HepG2 (cell line): ENCODE measurements around the gene SPINK9. TPM values are rescaled to one million over a fixed set of nuclear protein-coding genes. Genes with fewer than 3 reads are reported as not detected.

ENCODE experiments used
- AGO1 ChIP-seq: fragments of 200-400 bp; formaldehyde crosslinking; IDR thresholded peaks from 2 replicates; pipeline ENCODE4 v1.6.1; 2017; ENCODE audit warnings: mild to moderate bottlenecking, low read depth, low read length, moderate library complexity; ENCODE audit not compliant: poor library complexity, severe bottlenecking
- ATF7 ChIP-seq, 2 experiments: fragments of 450-650 bp in 1 of 2; sonication (generic) in 1 of 2; formaldehyde crosslinking in 1 of 2; IDR thresholded peaks; 2 replicates each; pipeline versions ENCODE4 v1.4.0 to v1.6.1; 2016 to 2020; ENCODE audit warnings: antibody characterized with exemption in 1 of 2, mild to moderate bottlenecking in 1 of 2, missing genetic modification reagents in 1 of 2
- CREBL2 ChIP-seq: sonication (generic); formaldehyde crosslinking; IDR thresholded peaks from 2 replicates; pipeline ENCODE4 v1.8.1; 2023; ENCODE audit warnings: missing genetic modification reagents, mild to moderate bottlenecking, borderline replicate concordance
- DMTF1 ChIP-seq: sonication (generic); formaldehyde crosslinking; IDR thresholded peaks from 2 replicates; pipeline ENCODE4 v1.4.0; 2020; ENCODE audit warnings: mild to moderate bottlenecking, missing genetic modification reagents
- EEA1 ChIP-seq: sonication (generic); formaldehyde crosslinking; IDR thresholded peaks from 2 replicates; pipeline ENCODE4 v1.5.1; 2020; ENCODE audit warnings: mild to moderate bottlenecking, missing genetic modification reagents, borderline replicate concordance
- EP300 ChIP-seq, 3 experiments: sonication (generic) in 1 of 3; formaldehyde crosslinking in 1 of 3; IDR thresholded peaks; 2 replicates each; pipeline versions ENCODE4 v1.5.1 to v1.6.1; 2011 to 2020; ENCODE audit warnings: low read depth in 2 of 3, low read length in 2 of 3, borderline replicate concordance in 1 of 3, improper control_type of control experiment in 1 of 3, mild to moderate bottlenecking in 1 of 3, missing genetic modification reagents in 1 of 3, moderate library complexity in 1 of 3
- MAZ ChIP-seq, 2 experiments: sonication (generic) in 1 of 2; formaldehyde crosslinking in 1 of 2; IDR thresholded peaks; 2 replicates each; pipeline versions ENCODE4 v1.5.0 to v1.6.1; 2012 to 2020; ENCODE audit warnings: low read depth in 2 of 2, mild to moderate bottlenecking in 2 of 2, borderline replicate concordance in 1 of 2, improper control_type of control experiment in 1 of 2, low read length in 1 of 2, missing genetic modification reagents in 1 of 2, moderate library complexity in 1 of 2
- TBX2 ChIP-seq: sonication (generic); formaldehyde crosslinking; IDR thresholded peaks from 2 replicates; pipeline ENCODE4 v1.5.0; 2020; ENCODE audit warnings: missing genetic modification reagents, mild to moderate bottlenecking, borderline replicate concordance
- ZFP36L1 ChIP-seq: sonication (generic); formaldehyde crosslinking; IDR thresholded peaks from 2 replicates; pipeline ENCODE4 v1.8.0; 2022; ENCODE audit warnings: mild to moderate bottlenecking, missing genetic modification reagents, moderate library complexity
- ZNF274 ChIP-seq: sonication (generic); formaldehyde crosslinking; IDR thresholded peaks from 2 replicates; pipeline ENCODE4 v1.5.1; 2020; ENCODE audit warnings: mild to moderate bottlenecking, missing genetic modification reagents
- ZNF280D ChIP-seq: sonication (generic); formaldehyde crosslinking; IDR thresholded peaks from 2 replicates; pipeline ENCODE4 v1.5.1; 2020; ENCODE audit warnings: mild to moderate bottlenecking, missing genetic modification reagents
- ZNF329 ChIP-seq: sonication (generic); formaldehyde crosslinking; IDR thresholded peaks from 2 replicates; pipeline ENCODE4 v1.9.0; 2021; ENCODE audit warnings: low read depth, mild to moderate bottlenecking, missing genetic modification reagents
- ZNF33B ChIP-seq: sonication (generic); formaldehyde crosslinking; IDR thresholded peaks from 2 replicates; pipeline ENCODE4 v1.5.1; 2020; ENCODE audit warnings: mild to moderate bottlenecking, missing genetic modification reagents
- ZNF562 ChIP-seq: sonication (generic); formaldehyde crosslinking; IDR thresholded peaks from 2 replicates; pipeline ENCODE4 v1.8.0; 2022; ENCODE audit warnings: missing genetic modification reagents, borderline replicate concordance
- ZNF841 ChIP-seq: sonication (generic); formaldehyde crosslinking; IDR thresholded peaks from 2 replicates; pipeline ENCODE4 v1.8.1; 2023; ENCODE audit warnings: missing genetic modification reagents, borderline replicate concordance
- ZNF878 ChIP-seq: sonication (generic); formaldehyde crosslinking; IDR thresholded peaks from 2 replicates; pipeline ENCODE4 v1.8.1; 2023; ENCODE audit warnings: mild to moderate bottlenecking, missing genetic modification reagents, moderate library complexity
- polyA plus RNA-seq, 8 experiments: library from polyadenylated mRNA; depleted of rRNA in 3 of 8; stranded (reverse) in 7 of 8; unstranded in 1 of 8; fragments of >200 nt; fragmentation: Illumina TruSeq in 4 of 8; extraction: Trizol in 4 of 8; gene quantifications; 2 replicates each; pipeline versions ENCODE4 v1.2.1 to v1.2.3, GENCODE V29; 2011 to 2016; ENCODE audit warnings: low read depth in 4 of 8, missing spikeins in 1 of 8, mixed read lengths in 1 of 8; ENCODE audit not compliant: insufficient read depth in 1 of 8
- total RNA-seq, 5 experiments: library from RNA; depleted of rRNA; stranded (reverse); fragments of >200 nt; fragmentation: Illumina TruSeq; extraction: Trizol; gene quantifications; 2 replicates each; pipeline ENCODE4 v1.2.3, GENCODE V29; 2016; ENCODE audit warnings: low read depth in 1 of 5
- TF ChIP-seq, protein P1 (sequence below): IDR thresholded peaks from 2 replicates; pipeline ENCODE4 v1.6.1; 2018; ENCODE audit warnings: missing genetic modification reagents

Gene SPINK9
- total and polyA plus RNA-seq, 2 of the 13 experiments (the other 11 are each of a cell fraction or from before 2014, with no cell fraction given): not detected

DNA sequence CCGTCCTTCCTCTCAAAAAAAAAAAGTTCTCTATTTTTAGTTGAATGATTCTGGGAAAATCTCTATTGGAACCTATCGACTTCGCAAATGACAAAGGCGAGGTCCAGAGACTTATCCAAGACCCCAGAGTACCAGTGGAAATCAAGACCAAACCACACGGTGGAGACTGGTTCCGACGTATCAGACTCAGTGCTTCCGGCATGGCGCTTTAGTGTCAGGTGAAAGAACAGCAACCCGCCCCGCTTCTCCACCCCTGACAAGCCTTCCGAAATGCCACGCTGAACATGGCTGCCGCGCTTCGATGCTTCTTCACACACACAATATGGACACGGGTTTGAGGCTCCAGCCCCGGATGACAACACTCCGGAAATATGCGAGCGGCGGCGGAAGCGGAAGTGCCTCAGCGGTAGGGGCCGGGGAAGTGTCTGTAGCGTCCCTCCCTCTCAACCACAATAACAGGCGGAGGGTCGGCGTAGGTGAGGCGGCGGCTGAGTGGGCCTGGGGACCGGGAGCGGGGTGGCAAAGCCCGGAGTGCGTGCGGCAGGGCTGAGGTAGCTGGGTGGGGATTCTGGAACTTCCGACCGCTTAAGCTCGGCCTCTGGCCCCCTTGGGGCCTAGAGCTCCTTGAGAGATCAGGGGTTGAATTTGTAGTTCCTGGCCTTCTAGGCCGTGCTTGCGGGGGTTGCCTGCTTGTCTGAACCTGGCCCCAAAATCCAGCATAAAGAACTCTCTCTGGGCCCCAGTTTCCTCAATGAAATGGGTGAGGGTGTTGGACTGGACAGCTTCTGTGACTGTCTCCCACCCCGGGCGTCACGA, 48.4 kb downstream of the SPINK9 start, which contains the start of gene FBXO38 (continued):
- TF ChIP-seq, protein P1, sequence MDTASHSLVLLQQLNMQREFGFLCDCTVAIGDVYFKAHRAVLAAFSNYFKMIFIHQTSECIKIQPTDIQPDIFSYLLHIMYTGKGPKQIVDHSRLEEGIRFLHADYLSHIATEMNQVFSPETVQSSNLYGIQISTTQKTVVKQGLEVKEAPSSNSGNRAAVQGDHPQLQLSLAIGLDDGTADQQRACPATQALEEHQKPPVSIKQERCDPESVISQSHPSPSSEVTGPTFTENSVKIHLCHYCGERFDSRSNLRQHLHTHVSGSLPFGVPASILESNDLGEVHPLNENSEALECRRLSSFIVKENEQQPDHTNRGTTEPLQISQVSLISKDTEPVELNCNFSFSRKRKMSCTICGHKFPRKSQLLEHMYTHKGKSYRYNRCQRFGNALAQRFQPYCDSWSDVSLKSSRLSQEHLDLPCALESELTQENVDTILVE: peak; percentile 88
- peak; percentile 82 for TF ChIP-seq ZNF280D (CRISPR knock-in tag)
- 0 out of 2 replicates have a peak, but pooled peaks have one; percentile 50 for TF ChIP-seq ZFP36L1 (CRISPR knock-in tag)
- no peak for TF ChIP-seq AGO1
- TF ChIP-seq ZNF878 (CRISPR knock-in tag): no peak
- TF ChIP-seq ZNF329 (CRISPR knock-in tag): no peak
- TF ChIP-seq ZNF274 (CRISPR knock-in tag): no peak
- peak; percentile 72; the same call in 1 of the 2 replicates for TF ChIP-seq TBX2
- TF ChIP-seq ZNF562 (CRISPR knock-in tag): peak; percentile 29; the same call in 1 of the 2 replicates
- peak; percentile 26; the same call in 1 of the 2 replicates for TF ChIP-seq ZNF841 (CRISPR knock-in tag)
- no peak for TF ChIP-seq CREBL2 (CRISPR knock-in tag)
- no peak for TF ChIP-seq ZNF33B (CRISPR knock-in tag)
- TF ChIP-seq MAZ (IDR thresholded peaks at IDR 0.05; ENCODE audit: borderline replicate concordance, low read depth, low read length): peak; percentile 50; the same call in 1 of the 2 replicates
- TF ChIP-seq MAZ (CRISPR knock-in tag; IDR thresholded peaks at IDR 0.05; ENCODE audit: low read depth): peak; percentile 72
- peak; percentile 94; the same call in 1 of the 2 replicates for TF ChIP-seq DMTF1
- TF ChIP-seq EEA1 (CRISPR knock-in tag): no peak
- TF ChIP-seq ATF7 (IDR thresholded peaks at IDR 0.05): peak; percentile 76
- peak; percentile 92 for TF ChIP-seq ATF7 (CRISPR knock-in tag; IDR thresholded peaks at IDR 0.05)
- TF ChIP-seq EP300 (IDR thresholded peaks at IDR 0.05; ENCODE audit: low read depth in 2 of 2, low read length in 2 of 2): peak in 1 of 2 experiments; percentile 46; a peak in 1 of 4 replicates
- TF ChIP-seq EP300 (CRISPR knock-in tag; IDR thresholded peaks at IDR 0.05; ENCODE audit: borderline replicate concordance): peak; percentile 39; the same call in 1 of the 2 replicates
